ENCODE data around the gene TTI1. TPM values are rescaled to one million over a fixed set of nuclear protein-coding genes. Genes with fewer than 3 reads are reported as not detected.
A peak's percentile ranks its signal among the peaks of the same experiment; 100 is the strongest.

TTI1 gene
- total RNA-seq, 1 donor from 2014 or later = 22.4 TPM

DNA sequence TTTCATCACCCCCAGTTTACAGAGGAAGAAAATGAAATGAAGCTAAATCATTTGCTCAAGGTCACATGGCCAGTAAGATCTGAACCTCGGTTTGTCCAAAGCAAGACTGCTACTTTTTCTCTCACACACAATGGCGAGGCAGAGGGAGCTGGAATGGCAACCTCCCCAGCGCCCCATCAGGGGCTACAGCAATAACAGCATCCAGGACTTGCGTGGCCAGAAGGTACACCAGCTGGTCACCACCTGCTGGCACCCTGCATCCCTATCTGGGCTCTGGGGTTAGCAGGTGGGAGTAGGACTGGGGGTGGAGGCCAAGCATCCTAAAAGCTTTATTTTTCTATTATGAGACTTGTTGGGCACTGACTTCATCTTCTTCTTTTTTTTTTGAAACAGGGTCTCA lies 41.3 kb downstream of the TTI1 start:
- peak overlapping the region; percentile 73 for H3K27ac ChIP-seq (ENCODE audit: low read depth, low read length)
- peaks cover 74 to 93% (median 92%) of the 10 kb centered on the region in 3 donors for H3K4me1 ChIP-seq (ENCODE audit: control insufficient read depth in 3 of 3, insufficient read depth in 3 of 3, low read length in 3 of 3)
- H3K27me3 ChIP-seq (ENCODE audit: control insufficient read depth in 3 of 3, insufficient read depth in 3 of 3, low read length in 3 of 3) = no peaks in the 10 kb centered on the region
- peak overlapping the region in 1 of 3 donors; percentile 17 for H3K9ac ChIP-seq (ENCODE audit: low read depth in 1 of 3, low read length in 3 of 3)
- no peak overlapping the region for H3K4me3 ChIP-seq (ENCODE audit: low read length in 3 of 3)
- no peaks in the 10 kb centered on the region for H3K9me3 ChIP-seq (ENCODE audit: control insufficient read depth in 3 of 3, low read length in 3 of 3)
- peaks cover 8 to 27% (median 16%) of the 10 kb centered on the region in 3 donors for H3K36me3 ChIP-seq (ENCODE audit: control insufficient read depth in 3 of 3, insufficient read depth in 3 of 3, low read length in 3 of 3)

DNA sequence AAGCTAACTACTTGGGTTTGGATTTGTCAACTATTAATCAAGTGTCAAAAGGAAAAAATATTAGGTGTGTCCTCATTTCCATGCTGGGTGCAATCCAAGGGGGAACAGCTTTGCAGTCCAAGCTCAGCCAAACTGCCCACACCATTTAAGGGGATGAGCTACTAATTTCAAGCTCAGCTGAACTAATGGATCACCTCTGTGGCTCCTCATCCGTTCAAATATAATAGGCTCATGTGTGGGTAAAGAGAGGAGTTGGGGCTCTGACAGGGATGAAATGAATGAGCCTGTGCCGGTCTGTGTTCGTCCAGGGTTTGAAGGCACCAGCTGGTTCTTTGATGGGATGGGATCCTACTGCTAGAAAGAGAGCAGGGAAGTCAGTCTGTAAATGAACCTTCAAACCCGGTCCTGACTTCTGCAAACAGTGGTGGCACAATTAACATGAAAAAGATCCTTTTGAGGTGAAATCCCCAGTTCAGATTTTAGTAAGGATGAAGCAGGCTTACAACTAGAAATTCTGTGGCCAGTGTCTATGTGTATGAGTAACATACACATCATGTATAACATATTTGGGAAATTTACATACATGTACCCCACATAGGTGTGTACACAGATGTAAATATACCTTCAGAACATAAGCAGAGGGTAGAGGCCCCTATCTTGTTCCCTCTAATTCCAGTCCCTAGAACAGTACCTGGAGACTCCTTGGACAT lies 41.9 kb downstream of the TTI1 start:
- H3K27me3 ChIP-seq (ENCODE audit: control insufficient read depth in 3 of 3, insufficient read depth in 3 of 3, low read length in 3 of 3) = no peaks in the 10 kb centered on the region
- H3K9me3 ChIP-seq (ENCODE audit: control insufficient read depth in 3 of 3, low read length in 3 of 3) = no peaks in the 10 kb centered on the region
- H3K27ac ChIP-seq (ENCODE audit: low read depth, low read length) = peak overlapping the region; percentile 73
- peaks cover 79 to 93% (median 92%) of the 10 kb centered on the region in 3 donors for H3K4me1 ChIP-seq (ENCODE audit: control insufficient read depth in 3 of 3, insufficient read depth in 3 of 3, low read length in 3 of 3)
- peaks cover 3 to 21% (median 10%) of the 10 kb centered on the region in 3 donors for H3K36me3 ChIP-seq (ENCODE audit: control insufficient read depth in 3 of 3, insufficient read depth in 3 of 3, low read length in 3 of 3)
- H3K4me3 ChIP-seq (ENCODE audit: low read length in 3 of 3) = no peak overlapping the region
- H3K9ac ChIP-seq (ENCODE audit: low read depth in 1 of 3, low read length in 3 of 3) = peak overlapping the region in 1 of 3 donors; percentile 17

DNA sequence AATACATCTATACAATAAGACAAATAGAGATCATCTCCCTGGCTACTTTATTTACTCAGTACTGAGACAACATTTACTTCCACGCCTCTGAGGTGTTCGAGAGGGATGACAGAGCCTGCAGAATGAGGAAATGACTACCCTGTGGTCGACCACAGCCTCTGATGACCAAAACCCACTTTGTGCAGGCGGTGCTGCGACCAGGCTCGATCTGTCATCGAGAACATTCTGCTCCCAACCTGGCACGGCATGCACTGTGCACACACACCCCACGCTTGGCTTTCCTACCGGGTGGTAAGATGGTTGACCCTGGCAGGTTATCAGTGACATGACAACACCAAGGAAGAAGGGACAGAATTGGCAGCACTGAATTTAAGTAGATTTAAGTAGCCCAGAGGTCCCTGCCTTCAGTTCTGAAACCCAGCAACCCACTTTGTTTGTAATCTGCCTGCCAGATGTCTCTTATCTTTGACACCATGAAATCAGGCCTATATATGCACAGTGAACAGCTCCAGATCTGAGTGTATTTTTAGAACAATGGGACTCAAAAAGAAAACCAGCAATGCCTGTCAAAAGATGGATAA lies 42.6 kb downstream of the TTI1 start:
- peak overlapping the region; percentile 73 for H3K27ac ChIP-seq (ENCODE audit: low read depth, low read length)
- peak overlapping the region in 1 of 3 donors; percentile 17 for H3K9ac ChIP-seq (ENCODE audit: low read depth in 1 of 3, low read length in 3 of 3)

DNA sequence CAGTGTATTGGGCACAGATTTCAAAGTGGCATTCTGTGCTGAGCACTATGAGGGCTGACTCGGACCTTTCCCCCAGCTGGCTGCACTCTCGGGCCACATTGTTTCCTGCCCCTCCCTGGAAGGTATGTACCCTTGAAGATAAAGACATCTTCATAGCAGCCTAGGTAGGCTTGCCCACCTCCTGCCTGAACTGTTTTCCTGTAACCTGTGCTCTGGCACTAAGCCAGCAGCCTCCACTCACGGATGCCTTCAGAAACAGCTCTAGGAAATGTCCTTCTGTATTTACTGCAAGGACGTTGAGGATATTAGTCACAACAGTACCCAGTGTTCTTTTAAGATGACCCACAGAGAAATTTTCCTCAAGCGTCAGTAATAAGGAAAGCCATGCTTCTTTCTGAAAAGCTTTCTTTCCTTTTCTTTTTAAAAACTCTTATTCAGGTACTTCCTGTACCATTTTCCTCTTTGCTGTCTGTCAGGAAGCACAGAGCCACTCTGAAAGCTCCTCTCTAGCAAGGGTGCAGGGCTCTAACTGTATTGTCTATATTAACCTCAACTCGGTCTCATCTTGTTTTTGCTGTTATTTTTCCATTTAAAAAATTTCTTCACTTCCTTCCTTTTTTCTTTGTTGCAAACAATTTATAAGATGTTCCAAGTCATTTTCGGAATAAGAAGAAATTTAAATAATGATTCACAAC lies 43.5 kb downstream of the TTI1 start:
- peaks cover 69 to 90% (median 82%) of the 10 kb centered on the region in 3 donors for H3K4me1 ChIP-seq (ENCODE audit: control insufficient read depth in 3 of 3, insufficient read depth in 3 of 3, low read length in 3 of 3)
- no peaks in the 10 kb centered on the region for H3K9me3 ChIP-seq (ENCODE audit: control insufficient read depth in 3 of 3, low read length in 3 of 3)
- no peak overlapping the region for H3K9ac ChIP-seq (ENCODE audit: low read depth in 1 of 3, low read length in 3 of 3)
- H3K27me3 ChIP-seq (ENCODE audit: control insufficient read depth in 3 of 3, insufficient read depth in 3 of 3, low read length in 3 of 3) = no peaks in the 10 kb centered on the region
- peak overlapping the region; percentile 73 for H3K27ac ChIP-seq (ENCODE audit: low read depth, low read length)
- no peak overlapping the region for H3K4me3 ChIP-seq (ENCODE audit: low read length in 3 of 3)
- H3K36me3 ChIP-seq (ENCODE audit: control insufficient read depth in 3 of 3, insufficient read depth in 3 of 3, low read length in 3 of 3) = peaks cover 2 to 6% (median 5%) of the 10 kb centered on the region in 3 donors

More for the DNA sequence above, 42.6 kb downstream of the TTI1 start:
- no peaks in the 10 kb centered on the region for H3K9me3 ChIP-seq (ENCODE audit: control insufficient read depth in 3 of 3, low read length in 3 of 3)
- H3K4me1 ChIP-seq (ENCODE audit: control insufficient read depth in 3 of 3, insufficient read depth in 3 of 3, low read length in 3 of 3) = peaks cover 77 to 93% (median 90%) of the 10 kb centered on the region in 3 donors
- peak overlapping the region in 1 of 3 donors; percentile 37 for H3K4me3 ChIP-seq (ENCODE audit: low read length in 3 of 3)
- H3K27me3 ChIP-seq (ENCODE audit: control insufficient read depth in 3 of 3, insufficient read depth in 3 of 3, low read length in 3 of 3) = no peaks in the 10 kb centered on the region
- peaks cover 2 to 14% (median 10%) of the 10 kb centered on the region in 3 donors for H3K36me3 ChIP-seq (ENCODE audit: control insufficient read depth in 3 of 3, insufficient read depth in 3 of 3, low read length in 3 of 3)

DNA sequence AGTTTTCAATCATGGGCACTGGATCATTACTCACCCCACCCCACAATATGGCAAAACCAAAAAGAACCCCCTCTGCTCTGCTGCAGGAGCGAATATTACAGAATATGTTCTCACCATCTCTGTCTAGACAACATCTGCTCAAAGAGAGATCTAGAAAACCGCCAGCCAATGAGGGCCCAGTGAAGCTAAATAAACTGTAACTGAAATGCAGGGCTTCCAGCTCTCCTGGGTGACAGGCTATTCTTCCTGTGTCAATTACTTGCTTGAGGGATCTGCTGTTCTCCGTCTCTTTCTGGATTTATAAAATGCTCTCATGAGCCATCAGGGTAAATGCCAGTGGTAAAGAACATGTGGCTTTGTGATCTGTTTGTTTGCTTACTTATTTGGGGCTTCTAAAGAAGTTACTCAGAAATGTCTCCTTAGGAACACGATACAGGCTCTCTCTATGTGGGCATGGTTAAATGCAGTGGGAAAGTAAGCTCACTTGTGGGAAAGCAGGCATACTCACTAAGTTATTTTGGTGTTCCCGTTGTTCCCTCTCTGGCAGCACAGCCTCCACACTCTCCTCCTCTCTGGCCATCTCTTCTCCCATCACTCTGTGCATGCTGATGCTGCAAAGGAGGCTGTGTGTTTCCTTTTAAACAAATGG lies 44.8 kb downstream of the TTI1 start:
- Histone ChIP-seq H3K27me3 (ENCODE audit: control insufficient read depth in 3 of 3, insufficient read depth in 3 of 3, low read length in 3 of 3) (no peaks in the 10 kb centered on the region), H3K9ac (ENCODE audit: low read depth in 1 of 3, low read length in 3 of 3) (no peak overlapping the region), H3K4me3 (ENCODE audit: low read length in 3 of 3) (no peak overlapping the region), H3K27ac (ENCODE audit: low read depth, low read length) (peak overlapping the region; percentile 79), H3K9me3 (ENCODE audit: control insufficient read depth in 3 of 3, low read length in 3 of 3) (no peaks in the 10 kb centered on the region), H3K36me3 (ENCODE audit: control insufficient read depth in 3 of 3, insufficient read depth in 3 of 3, low read length in 3 of 3) (peaks cover 0 to 2% (median 2%) of the 10 kb centered on the region in 3 donors), H3K4me1 (ENCODE audit: control insufficient read depth in 3 of 3, insufficient read depth in 3 of 3, low read length in 3 of 3) (peaks cover 71 to 90% (median 83%) of the 10 kb centered on the region in 3 donors)

DNA sequence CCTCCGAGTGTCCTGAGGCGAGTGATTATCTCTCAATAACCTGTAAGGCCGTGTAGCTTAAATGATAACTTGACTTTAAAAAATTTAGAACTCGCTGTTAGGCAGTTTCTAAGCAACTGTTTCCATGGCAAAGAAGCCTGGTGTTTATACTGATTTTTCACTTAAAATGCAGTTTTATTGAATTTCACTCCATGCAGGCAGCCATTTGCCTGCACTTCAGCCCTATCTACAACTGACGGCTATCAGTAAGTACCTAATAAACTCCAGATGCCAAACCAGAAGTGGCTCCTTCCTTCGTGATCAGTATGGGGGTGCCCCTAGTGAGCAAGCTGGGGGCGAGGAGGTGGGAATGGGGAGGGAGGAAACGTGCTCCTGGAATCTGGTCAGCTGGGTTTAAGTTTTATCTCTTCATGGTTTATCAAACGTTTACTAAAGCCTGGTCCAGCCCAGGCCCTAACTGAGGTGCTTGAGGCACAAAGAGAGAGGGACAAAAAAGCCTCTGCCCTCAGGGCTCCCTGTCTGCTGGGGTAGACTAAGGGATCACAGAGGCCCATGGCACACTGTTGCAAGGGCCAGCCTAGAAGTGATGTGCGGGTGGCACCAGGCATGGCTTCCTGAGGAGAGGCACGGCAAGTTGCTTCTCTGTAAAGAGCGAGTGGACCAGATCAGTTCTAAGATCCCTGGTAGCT lies 45.5 kb downstream of the TTI1 start:
- Histone ChIP-seq H3K36me3 (ENCODE audit: control insufficient read depth in 3 of 3, insufficient read depth in 3 of 3, low read length in 3 of 3) (peaks cover 2 to 7% (median 2%) of the 10 kb centered on the region in 3 donors), H3K9me3 (ENCODE audit: control insufficient read depth in 3 of 3, low read length in 3 of 3) (no peaks in the 10 kb centered on the region), H3K27me3 (ENCODE audit: control insufficient read depth in 3 of 3, insufficient read depth in 3 of 3, low read length in 3 of 3) (no peaks in the 10 kb centered on the region), H3K4me1 (ENCODE audit: control insufficient read depth in 3 of 3, insufficient read depth in 3 of 3, low read length in 3 of 3) (peaks cover 67 to 85% (median 80%) of the 10 kb centered on the region in 3 donors), H3K27ac (ENCODE audit: low read depth, low read length) (peak overlapping the region; percentile 79), H3K4me3 (ENCODE audit: low read length in 3 of 3) (no peak overlapping the region), H3K9ac (ENCODE audit: low read depth in 1 of 3, low read length in 3 of 3) (peak overlapping the region in 2 of 3 donors; percentile 43 to 64)

DNA sequence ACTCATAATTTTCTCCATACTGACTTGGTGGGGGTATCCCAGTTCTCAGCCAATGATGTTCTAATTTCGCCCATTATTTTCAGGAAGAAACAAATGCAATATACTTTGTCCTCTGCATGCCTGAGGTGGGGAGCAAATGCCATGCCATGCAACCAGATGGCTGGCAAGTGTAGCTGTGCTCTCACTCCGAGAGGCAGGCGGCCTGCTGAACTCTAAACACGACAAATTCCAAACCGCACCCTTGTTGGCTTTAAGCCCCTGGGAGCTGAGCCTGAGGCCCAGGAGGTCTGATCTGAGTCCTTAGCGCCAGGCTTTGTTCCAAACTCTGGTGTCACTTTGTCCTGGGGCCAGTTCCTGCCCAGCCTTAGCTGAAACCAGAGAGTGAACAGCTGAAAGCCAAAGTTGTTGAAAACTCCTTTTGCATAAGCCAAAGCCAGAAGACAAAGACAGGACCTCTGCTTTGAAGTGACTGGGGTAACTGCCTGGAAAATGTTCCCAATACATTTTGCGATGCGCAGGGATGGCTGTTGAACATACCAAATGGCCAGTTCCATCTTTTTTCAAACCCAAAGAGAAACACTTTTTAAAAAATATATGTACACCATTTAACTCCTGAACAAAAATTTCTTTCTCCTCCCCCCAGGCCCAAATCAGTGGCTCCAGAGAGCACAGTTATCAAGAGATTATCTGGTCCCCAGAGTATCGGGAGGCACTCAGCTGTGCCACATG lies 46.2 kb downstream of the TTI1 start:
- peak overlapping the region in 2 of 3 donors; percentile 43 to 64 for H3K9ac ChIP-seq (ENCODE audit: low read depth in 1 of 3, low read length in 3 of 3)

DNA sequence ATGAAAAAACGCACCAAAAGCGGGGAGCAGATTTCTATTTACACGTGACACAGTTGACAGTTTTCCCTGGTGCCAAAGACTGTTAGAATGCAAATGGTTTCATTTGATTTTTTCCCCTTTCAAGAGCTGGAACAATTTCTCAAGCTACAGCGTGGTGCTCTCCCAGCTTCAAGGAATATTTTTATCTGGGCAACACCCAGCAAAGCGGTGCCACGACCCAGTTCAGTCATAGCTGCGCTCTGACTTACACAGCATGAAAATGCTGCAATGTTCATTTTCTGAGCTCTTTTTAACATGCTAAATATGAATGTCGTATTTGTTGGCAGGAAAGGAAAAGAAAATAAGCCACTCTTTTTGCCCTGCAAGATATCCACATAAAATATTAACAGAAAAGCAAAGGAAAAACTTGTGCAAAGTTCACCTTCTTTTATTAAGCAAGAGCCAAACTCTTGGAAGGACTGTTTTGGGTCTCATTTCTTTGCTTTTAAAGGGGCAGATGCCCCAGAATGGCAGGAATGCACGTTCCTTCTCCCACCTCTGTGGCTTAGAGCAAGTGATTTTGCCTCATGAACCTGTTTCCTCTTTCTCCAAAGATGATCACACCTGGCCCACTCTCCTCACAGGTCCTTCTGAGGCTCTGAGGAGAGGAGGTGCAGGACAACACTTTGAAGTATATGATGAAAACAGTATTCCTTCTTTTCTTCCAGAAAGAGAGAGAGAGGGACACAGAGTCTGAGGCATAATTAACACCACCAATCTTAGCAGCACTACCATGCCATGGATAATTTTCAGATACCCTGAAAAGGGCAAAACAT lies 47.0 kb downstream of the TTI1 start:
- Histone ChIP-seq H3K4me3 (ENCODE audit: low read length in 3 of 3) (no peak overlapping the region), H3K4me1 (ENCODE audit: control insufficient read depth in 3 of 3, insufficient read depth in 3 of 3, low read length in 3 of 3) (peaks cover 53 to 71% (median 65%) of the 10 kb centered on the region in 3 donors), H3K27ac (ENCODE audit: low read depth, low read length) (peak overlapping the region; percentile 79), H3K36me3 (ENCODE audit: control insufficient read depth in 3 of 3, insufficient read depth in 3 of 3, low read length in 3 of 3) (peaks cover 6 to 9% (median 8%) of the 10 kb centered on the region in 3 donors), H3K27me3 (ENCODE audit: control insufficient read depth in 3 of 3, insufficient read depth in 3 of 3, low read length in 3 of 3) (no peaks in the 10 kb centered on the region), H3K9ac (ENCODE audit: low read depth in 1 of 3, low read length in 3 of 3) (peak overlapping the region in 1 of 3 donors; percentile 19), H3K9me3 (ENCODE audit: control insufficient read depth in 3 of 3, low read length in 3 of 3) (no peaks in the 10 kb centered on the region)

More for the DNA sequence above, 46.2 kb downstream of the TTI1 start:
- Histone ChIP-seq H3K36me3 (ENCODE audit: control insufficient read depth in 3 of 3, insufficient read depth in 3 of 3, low read length in 3 of 3) (peaks cover 2 to 7% (median 5%) of the 10 kb centered on the region in 3 donors), H3K4me1 (ENCODE audit: control insufficient read depth in 3 of 3, insufficient read depth in 3 of 3, low read length in 3 of 3) (peaks cover 60 to 78% (median 73%) of the 10 kb centered on the region in 3 donors), H3K27ac (ENCODE audit: low read depth, low read length) (peak overlapping the region; percentile 79), H3K4me3 (ENCODE audit: low read length in 3 of 3) (no peak overlapping the region), H3K27me3 (ENCODE audit: control insufficient read depth in 3 of 3, insufficient read depth in 3 of 3, low read length in 3 of 3) (no peaks in the 10 kb centered on the region), H3K9me3 (ENCODE audit: control insufficient read depth in 3 of 3, low read length in 3 of 3) (no peaks in the 10 kb centered on the region)
